Stimulated activated CD4-positive, alpha-beta T cell treated with anti-CD3 and anti-CD28 coated beads, Interleukin-4, amount 100 ng/mL, for 4 hours (primary cell): ENCODE data around the gene SIAH2.

ENCODE experiments used
- DNase-seq, 2 experiments: peaks; one replicate each; pipeline ENCODE4 v3.0.0-alpha.2; 2020

The SIAH2 gene

DNA sequence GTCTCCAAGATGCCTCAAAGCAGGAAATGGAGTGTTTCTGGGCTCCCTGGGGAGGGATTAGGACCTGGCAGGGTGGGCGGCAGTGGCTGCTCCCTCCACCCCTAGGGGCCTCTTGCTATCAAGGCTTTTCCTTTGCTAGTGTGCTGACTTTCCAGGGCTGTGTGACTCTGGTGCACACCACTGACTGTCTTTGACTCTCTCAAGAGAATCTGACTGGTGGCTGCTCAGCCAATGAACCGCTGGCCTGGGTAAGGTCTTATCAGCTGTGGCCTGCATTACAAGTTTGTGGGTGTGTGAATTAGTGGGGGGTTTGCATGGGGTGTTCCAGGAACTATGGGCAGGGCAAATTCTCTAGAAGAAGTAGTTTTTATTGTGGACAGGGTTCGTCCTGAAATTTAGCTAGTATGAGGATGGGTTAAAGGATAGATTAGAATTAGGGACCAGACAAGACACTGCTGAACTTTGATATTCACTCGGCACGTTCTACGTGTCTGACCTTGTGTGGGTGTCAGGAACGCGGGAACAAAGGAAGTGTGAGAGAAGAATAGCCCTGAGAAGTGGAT, 29.5 kb downstream of the SIAH2 start:
- DNase-seq, result no peak

DNA sequence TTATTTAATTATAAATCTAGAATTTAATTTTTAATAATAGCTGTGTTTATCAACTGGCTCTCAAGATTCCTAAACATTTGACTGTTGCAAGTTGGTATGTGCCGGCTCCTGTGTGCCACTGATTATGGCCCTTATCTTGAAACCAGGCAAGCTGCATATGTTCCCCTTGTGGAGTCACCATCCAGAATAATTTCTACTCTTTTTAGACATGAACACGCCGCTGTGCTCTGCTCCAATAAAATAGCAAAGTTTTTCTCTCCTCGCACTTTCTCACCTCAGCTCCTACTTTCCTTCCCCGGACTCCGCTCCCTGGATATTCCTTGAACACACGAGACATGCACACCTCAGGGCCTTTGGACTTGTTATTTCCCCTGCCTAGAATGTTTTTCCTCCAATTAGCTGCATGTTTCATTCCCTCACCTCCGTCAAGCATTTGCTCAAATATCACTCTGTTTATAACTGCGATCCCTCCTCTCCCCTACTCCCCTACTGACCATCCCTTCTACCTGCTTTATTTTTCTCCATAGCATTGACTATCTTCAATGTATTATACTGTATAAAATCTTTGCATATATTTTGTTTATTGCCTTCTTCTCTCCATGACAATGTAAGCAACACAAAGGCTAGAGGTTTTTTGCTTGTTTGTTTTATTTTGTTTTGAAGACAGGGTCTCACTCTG, 33.1 kb downstream of the SIAH2 start:
- no peak for DNase-seq

DNA sequence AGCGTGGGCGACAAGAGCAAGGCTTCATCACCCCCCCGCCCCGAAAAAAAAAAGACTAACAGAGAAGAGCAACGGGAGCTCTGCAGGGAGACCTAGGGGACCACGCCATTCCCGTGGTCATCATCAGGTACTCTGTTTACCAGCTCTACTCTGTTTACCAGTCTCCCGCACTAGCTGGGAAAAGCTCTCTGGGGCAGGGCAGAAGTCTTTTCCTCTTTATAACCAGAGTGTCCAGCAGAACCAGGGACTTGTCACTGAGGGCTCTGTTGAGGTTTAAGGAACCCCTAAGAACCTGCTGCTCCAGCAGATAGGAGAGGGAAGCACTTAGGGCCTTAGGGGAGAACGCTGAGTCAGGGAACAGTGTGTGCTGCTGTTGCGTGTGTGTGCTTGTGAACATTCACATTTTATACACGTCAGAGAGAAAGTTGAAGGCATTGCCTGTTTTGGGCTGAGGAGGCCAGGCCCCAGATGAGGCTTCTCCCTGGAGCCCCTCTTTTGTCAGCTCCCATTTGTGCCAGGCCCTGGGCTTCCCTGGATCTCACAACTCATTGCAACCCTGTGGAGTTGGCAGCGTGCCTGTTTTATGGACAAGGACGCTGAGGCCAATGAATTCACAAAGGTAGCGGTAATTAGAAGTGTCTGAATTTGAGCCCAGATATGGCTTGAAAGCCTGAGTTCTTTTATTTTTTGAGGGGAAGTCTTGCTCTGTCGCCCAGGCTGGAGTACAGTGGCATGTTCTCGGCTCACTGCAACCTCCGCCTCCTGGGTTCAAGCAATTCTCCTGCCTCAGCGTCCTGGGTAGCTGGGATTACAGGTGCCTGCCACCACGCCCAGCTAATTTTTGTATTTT, 35.1 kb downstream of the SIAH2 start:
- DNase-seq, result no peak

DNA sequence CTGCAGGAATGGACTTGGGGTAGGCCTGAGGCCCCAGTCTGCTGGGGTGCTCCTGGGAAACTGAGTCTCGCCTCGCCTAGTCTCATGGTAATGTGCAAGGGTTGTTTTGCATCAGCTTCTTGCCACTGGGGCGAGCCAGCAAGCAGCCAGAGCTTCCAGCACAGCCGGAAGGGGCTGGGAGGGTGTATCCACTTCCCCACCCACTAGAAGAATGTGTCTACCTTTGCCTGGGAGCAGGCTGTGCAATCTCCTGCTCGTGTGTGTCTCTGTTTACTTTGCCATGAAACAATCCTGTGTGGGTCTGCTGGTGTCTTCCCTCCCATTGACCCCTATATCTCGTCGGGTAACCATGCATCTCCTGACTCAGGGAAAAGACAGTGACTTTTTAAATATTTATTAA, 37.4 kb downstream of the SIAH2 start:
- DNase-seq, result no peak

DNA sequence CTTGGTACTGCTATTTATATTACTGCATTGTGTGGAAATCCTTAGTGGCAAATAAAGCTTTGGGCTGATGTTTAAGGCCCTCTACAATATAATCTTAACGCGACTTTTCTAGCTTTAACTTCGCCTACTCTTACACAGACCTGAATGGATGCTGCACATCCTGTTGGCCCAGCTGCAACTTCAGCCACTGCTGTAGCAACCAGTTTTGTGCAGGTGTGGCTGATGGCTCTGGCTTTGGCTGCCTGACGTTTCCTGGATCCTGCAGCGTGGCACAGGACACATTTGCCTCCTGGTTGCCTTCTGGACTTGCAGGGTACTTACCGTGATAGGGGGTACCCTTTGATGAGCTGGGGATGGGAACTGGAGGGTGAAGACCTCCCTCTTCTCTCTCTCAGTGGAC, 39.0 kb downstream of the SIAH2 start:
- DNase-seq, result no peak

DNA sequence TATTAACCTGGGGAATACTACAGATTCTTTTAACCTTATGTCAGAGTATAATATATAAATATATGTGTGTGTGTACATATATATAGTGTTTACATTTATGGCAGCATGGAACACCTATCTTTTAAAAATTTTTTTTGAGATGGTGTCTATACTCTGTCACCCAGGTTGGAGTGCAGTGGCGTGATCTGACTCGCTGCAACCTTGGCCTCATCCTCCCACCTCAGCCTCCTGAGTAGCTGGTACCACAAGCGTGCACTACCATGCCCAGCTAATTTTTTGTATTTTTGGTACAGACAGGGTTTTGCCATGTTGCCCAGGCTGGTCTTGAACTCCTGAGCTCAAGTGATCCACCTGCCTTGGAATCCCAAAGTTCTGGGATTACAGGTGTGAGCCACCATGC, 40.7 kb downstream of the SIAH2 start:
- DNase-seq, result no peak

DNA sequence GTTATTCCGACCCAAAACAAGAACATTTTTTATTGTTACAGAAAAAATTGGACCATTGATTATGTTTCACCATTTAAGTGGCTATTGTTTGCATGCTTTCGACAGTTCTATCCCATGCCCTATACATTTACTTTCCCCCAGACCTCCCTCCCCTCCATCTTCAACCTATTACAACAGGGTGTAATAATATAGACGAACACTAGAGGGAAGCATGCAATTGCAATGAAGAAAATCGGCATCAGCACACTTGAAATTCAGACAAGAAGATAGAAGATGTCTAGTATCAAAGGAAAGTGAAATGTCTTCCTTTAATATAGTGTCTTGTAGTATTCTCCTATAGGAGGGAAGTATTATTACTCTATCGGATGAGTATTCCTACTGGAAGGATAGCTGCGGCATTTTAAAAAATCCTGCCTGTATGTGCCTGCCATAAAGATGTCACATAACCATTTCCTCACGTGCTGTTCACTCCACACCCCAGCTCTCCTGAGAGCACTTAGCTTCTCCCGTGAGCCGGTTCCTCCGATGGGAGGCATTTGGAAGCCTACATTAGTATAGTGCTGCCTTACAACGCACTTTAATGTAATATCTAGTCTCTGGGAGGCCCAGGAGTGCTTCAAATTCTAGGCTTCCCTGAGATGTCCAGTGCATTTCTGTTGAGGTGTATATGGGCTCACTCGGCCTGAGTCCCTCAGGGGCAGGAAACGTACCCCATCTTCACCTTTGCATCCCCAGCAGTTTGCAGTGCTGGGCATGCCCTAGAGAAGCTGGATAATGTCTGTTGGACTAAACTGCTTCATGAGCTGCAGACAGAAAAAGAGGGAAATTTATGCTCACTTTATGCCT, 41.5 kb downstream of the SIAH2 start:
- no peak for DNase-seq

DNA sequence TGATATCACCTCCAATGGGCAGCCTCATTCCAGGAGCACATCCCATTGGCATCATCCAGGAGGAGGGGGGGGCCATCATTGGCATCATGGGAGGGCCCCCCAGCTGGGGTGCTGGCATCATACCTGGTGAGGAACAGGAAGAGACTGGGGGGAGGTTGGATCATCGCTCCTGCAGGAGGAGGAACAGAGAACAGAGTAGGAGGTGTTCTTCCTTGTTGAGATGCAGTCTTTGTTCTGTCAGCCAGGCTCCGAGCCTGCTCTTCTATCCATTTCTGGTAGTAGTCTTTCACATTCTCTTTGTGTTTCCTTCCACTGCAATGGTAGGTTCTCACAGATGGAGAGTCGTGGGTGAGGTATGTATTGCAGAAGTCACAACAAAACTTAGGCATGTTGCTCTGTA, 42.5 kb downstream of the SIAH2 start:
- DNase-seq, result no peak

DNA sequence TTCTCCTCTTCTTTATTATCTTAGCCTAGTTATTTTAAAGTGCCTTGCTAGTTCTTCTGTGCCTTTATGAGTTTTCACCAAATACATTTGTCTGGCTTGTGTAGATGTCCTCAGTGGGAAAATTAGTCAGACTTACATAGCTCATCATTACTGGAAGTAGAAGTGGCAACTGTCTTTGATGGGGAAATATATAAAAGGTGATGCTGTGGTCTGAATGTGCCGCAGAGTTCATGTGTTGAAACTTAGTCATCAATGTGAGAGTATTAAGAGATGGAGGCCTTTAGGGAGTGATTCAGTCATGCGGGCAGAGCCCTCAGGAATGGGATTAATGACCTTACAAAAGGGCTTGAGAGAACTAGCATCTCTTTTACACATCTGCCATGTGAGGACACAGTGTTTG, 52.9 kb downstream of the SIAH2 start:
- no peak for DNase-seq

DNA sequence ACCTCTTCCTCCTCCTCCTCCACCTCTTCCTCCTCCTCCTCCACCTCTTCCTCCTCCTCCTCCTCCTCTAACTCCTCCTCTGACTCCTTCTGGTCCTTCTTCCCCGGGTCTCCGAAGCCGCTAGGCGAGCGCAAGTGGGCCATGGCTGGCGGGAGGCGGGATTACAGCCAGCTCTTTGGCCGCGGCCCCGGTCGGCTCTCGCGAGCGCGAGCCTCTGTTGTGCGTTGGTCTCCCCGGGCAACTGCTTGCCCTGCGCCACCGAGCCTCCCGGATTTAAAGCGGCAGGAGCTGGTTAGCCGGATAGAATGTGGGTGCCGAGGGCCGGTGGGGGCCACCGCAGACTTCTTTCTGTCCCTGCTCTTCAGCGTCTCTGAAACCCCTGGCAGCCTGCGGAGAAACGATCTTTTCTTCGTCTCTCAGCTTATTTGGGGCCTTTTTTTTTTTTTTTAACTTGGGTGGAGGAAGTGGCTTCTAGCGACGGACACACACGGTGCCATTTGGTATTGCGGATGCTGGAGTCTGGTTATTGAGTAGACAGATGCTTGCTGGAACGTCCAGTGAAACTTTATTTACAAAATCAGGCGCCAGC, 59.1 kb downstream of the SIAH2 start, which contains the start of gene ERICH6:
ERICH6 (minus strand) TSS at position 165 of the 589 bp plus-strand sequence; CDS start at position 143, 22 bp downstream.
- peak; percentile 61 to 66 for DNase-seq

DNA sequence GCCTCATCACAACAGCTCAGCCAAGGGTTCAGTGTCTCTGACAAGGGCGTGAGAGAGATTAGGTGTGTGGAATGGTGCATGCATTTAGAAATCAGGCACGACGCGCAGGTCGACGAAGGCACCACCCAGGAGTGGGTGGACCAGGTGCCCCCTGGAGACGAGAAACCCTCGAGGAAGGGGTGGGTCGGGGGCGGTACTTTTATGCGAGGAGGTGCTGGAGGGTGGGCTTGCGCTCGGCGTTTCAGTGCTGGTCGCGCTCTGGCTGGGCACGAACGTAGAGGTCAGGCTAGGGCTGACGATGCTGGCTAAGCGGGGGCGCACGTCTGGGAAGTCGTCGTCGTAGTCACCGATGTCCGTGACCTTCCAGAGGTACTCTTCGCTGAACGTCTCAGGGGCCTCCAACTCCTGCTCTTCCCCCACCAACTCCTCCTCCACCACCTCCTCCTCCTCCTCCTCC, 59.6 kb downstream of the SIAH2 start:
- DNase-seq, result peak; percentile 14 to 46

DNA sequence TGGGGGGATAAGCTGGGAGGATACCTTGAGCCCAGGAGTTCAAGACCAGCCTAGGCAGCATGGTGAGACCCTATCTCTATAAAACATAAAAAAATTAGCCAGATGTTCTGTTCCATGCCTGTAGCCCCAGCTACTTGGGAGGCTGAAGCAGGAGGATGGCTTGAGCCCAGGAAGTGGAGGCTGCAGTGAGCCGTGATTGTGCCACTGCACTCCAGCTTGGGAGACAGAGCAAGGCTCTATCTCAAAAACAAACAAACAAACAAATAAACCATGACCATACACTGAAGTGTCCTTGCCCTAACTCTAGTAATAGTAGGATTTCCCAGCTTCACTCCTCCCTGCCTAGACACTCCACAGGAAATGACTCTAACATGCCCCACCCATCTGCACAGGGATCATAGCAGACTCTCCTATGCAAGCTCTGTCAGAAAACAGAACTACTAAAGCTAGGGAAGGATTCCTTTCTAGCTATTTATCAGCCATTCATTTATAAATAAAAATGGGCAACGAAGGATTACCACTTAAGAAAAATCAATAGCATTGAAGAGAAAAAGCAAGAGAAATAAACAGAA, 63.8 kb downstream of the SIAH2 start:
- DNase-seq, result no peak

DNA sequence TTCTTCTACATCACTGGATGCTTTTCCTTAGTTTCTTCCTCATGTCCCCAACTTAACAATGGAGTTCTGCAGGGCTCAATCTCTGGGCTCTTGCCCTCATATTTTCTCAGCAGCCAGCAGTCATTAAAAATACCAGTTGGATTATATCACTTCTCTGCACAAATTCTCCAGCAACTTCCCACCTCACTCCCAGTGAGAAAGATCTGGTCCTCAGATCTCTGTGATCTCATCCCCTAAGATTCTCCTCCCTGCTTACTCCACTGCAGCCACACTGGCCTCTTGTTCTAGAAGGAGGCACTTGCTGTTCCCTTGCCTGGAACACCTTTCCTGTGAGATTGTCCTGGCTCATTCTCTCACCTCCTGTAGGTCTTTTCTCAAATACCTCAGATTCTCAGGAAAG, 65.3 kb downstream of the SIAH2 start:
- no peak for DNase-seq

DNA sequence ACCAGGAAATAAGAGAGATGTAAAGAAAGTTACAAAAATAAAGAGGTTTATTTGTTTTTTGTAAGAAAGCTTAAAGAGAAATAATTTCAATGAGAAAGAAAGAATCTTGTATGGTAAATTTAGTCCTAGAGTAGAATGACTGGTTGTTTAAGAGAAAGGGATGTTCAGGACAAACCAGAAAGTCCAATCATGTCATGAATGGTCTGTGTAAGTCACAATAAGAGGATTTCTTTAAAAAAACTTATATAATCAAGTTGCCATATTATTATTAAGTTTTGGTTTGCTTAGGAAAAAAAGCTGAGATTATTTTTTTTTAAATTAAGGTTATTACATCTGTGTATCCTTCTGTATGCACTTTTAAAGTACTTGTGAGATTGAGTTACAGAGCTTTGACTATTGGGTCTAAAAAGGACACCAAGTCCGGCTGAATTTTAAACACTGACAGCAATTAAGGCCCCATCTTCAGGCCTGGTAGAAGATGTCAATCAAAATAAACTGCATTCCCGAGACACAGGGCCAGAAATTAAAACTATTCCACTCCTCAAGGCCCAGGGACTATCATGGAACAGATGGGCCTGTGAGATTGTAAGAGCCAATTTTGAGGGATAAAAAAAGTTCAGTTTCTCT, 71.4 kb downstream of the SIAH2 start:
- DNase-seq, result no peak
